ENCODE data around the gene HTRA3. TPM values are rescaled to one million over a fixed set of nuclear protein-coding genes. Genes with fewer than 3 reads are reported as not detected.
A peak's percentile ranks its signal among the peaks of the same experiment; 100 is the strongest.

The HTRA3 gene
- total RNA-seq, 1 experiment from 2014 or later: not detected

GRCh38 chr4:8265171-8265929 is 4.2 kb upstream of the HTRA3 start:
- H3K4me1 ChIP-seq (ENCODE audit: low read length): no peaks in the 10 kb centered on the region
- no peaks in the 10 kb centered on the region for H3K36me3 ChIP-seq (ENCODE audit: insufficient read depth, low read length)
- H3K9ac ChIP-seq (ENCODE audit: low read length): no peak overlapping the region
- no peak for DNase-seq
- H3K4me2 ChIP-seq (ENCODE audit: low read depth, low read length, poor library complexity, severe bottlenecking): no peak overlapping the region
- no peak overlapping the region for H2AFZ ChIP-seq (ENCODE audit: low read length)
- H3K27me3 ChIP-seq (ENCODE audit: low read length): no peaks in the 10 kb centered on the region
- no peaks in the 10 kb centered on the region for H3K9me2 ChIP-seq (replicated peaks; ENCODE audit: insufficient read depth, low read length)
- no peaks in the 10 kb centered on the region for H4K20me1 ChIP-seq (ENCODE audit: insufficient read depth, low read depth, low read length)
- no peaks in the 10 kb centered on the region for H3K79me2 ChIP-seq (ENCODE audit: low read length)
- H3K9me3 ChIP-seq (ENCODE audit: low read length): no peaks in the 10 kb centered on the region
- no peak overlapping the region for H3K27ac ChIP-seq (ENCODE audit: low read length)
- H3K4me3 ChIP-seq (ENCODE audit: low read length): no peak overlapping the region

GRCh38 chr4:8266088-8266487 is 3.5 kb upstream of the HTRA3 start:
- no peaks in the 10 kb centered on the region for H3K9me3 ChIP-seq (ENCODE audit: low read length)
- no peaks in the 10 kb centered on the region for H3K9me2 ChIP-seq (replicated peaks; ENCODE audit: insufficient read depth, low read length)
- no peaks in the 10 kb centered on the region for H4K20me1 ChIP-seq (ENCODE audit: insufficient read depth, low read depth, low read length)
- no peak for DNase-seq
- H3K36me3 ChIP-seq (ENCODE audit: insufficient read depth, low read length): no peaks in the 10 kb centered on the region
- no peaks in the 10 kb centered on the region for H3K27me3 ChIP-seq (ENCODE audit: low read length)
- H3K27ac ChIP-seq (ENCODE audit: low read length): no peak overlapping the region
- no peaks in the 10 kb centered on the region for H3K79me2 ChIP-seq (ENCODE audit: low read length)
- no peak overlapping the region for H3K4me2 ChIP-seq (ENCODE audit: low read depth, low read length, poor library complexity, severe bottlenecking)
- H3K4me3 ChIP-seq (ENCODE audit: low read length): no peak overlapping the region
- H3K4me1 ChIP-seq (ENCODE audit: low read length): no peaks in the 10 kb centered on the region
- H3K9ac ChIP-seq (ENCODE audit: low read length): no peak overlapping the region
- H2AFZ ChIP-seq (ENCODE audit: low read length): no peak overlapping the region

- Histone ChIP-seq H3K4me1 (ENCODE audit: low read length) (no peaks in the 10 kb centered on the region), H3K4me2 (ENCODE audit: low read depth, low read length, poor library complexity, severe bottlenecking) (no peak overlapping the region), H3K79me2 (ENCODE audit: low read length) (no peaks in the 10 kb centered on the region), H4K20me1 (ENCODE audit: insufficient read depth, low read depth, low read length) (no peaks in the 10 kb centered on the region), H3K36me3 (ENCODE audit: insufficient read depth, low read length) (no peaks in the 10 kb centered on the region), H3K9me3 (ENCODE audit: low read length) (no peaks in the 10 kb centered on the region), H3K9me2 (replicated peaks; ENCODE audit: insufficient read depth, low read length) (no peaks in the 10 kb centered on the region), H3K4me3 (ENCODE audit: low read length) (no peak overlapping the region), H3K27ac (ENCODE audit: low read length) (no peak overlapping the region), H3K27me3 (ENCODE audit: low read length) (no peaks in the 10 kb centered on the region), H2AFZ (ENCODE audit: low read length) (no peak overlapping the region), H3K9ac (ENCODE audit: low read length) (no peak overlapping the region)
- DNase-seq: no peak
Observed at GRCh38 chr4:8266508-8266907, 3.0 kb upstream of the HTRA3 start.

- Histone ChIP-seq H3K36me3 (ENCODE audit: insufficient read depth, low read length) (no peaks in the 10 kb centered on the region), H3K4me1 (ENCODE audit: low read length) (no peaks in the 10 kb centered on the region), H2AFZ (ENCODE audit: low read length) (no peak overlapping the region), H3K4me2 (ENCODE audit: low read depth, low read length, poor library complexity, severe bottlenecking) (no peak overlapping the region), H3K27ac (ENCODE audit: low read length) (no peak overlapping the region), H3K9ac (ENCODE audit: low read length) (no peak overlapping the region), H3K4me3 (ENCODE audit: low read length) (no peak overlapping the region), H3K79me2 (ENCODE audit: low read length) (no peaks in the 10 kb centered on the region), H3K27me3 (ENCODE audit: low read length) (no peaks in the 10 kb centered on the region), H3K9me2 (replicated peaks; ENCODE audit: insufficient read depth, low read length) (no peaks in the 10 kb centered on the region), H4K20me1 (ENCODE audit: insufficient read depth, low read depth, low read length) (no peaks in the 10 kb centered on the region), H3K9me3 (ENCODE audit: low read length) (no peaks in the 10 kb centered on the region)
- DNase-seq: peak; percentile 71
Observed at GRCh38 chr4:8267077-8267476, 2.5 kb upstream of the HTRA3 start.

- Histone ChIP-seq H3K4me2 (ENCODE audit: low read depth, low read length, poor library complexity, severe bottlenecking) (no peak overlapping the region), H3K27ac (ENCODE audit: low read length) (no peak overlapping the region), H2AFZ (ENCODE audit: low read length) (no peak overlapping the region), H3K79me2 (ENCODE audit: low read length) (no peaks in the 10 kb centered on the region), H3K4me3 (ENCODE audit: low read length) (no peak overlapping the region), H3K36me3 (ENCODE audit: insufficient read depth, low read length) (no peaks in the 10 kb centered on the region), H4K20me1 (ENCODE audit: insufficient read depth, low read depth, low read length) (no peaks in the 10 kb centered on the region), H3K9me2 (replicated peaks; ENCODE audit: insufficient read depth, low read length) (no peaks in the 10 kb centered on the region), H3K4me1 (ENCODE audit: low read length) (no peaks in the 10 kb centered on the region), H3K9me3 (ENCODE audit: low read length) (no peaks in the 10 kb centered on the region), H3K27me3 (ENCODE audit: low read length) (no peaks in the 10 kb centered on the region), H3K9ac (ENCODE audit: low read length) (no peak overlapping the region)
- no peak for DNase-seq
Observed at GRCh38 chr4:8268211-8268610, 1.3 kb upstream of the HTRA3 start.

- H3K9me3 ChIP-seq (ENCODE audit: low read length): no peaks in the 10 kb centered on the region
- H3K4me2 ChIP-seq (ENCODE audit: low read depth, low read length, poor library complexity, severe bottlenecking): no peak overlapping the region
- no peaks in the 10 kb centered on the region for H3K9me2 ChIP-seq (replicated peaks; ENCODE audit: insufficient read depth, low read length)
- no peaks in the 10 kb centered on the region for H3K79me2 ChIP-seq (ENCODE audit: low read length)
- no peak for DNase-seq
- H2AFZ ChIP-seq (ENCODE audit: low read length): no peak overlapping the region
- no peaks in the 10 kb centered on the region for H3K27me3 ChIP-seq (ENCODE audit: low read length)
- no peak overlapping the region for H3K27ac ChIP-seq (ENCODE audit: low read length)
- H3K36me3 ChIP-seq (ENCODE audit: insufficient read depth, low read length): no peaks in the 10 kb centered on the region
- H3K4me3 ChIP-seq (ENCODE audit: low read length): no peak overlapping the region
- no peaks in the 10 kb centered on the region for H3K4me1 ChIP-seq (ENCODE audit: low read length)
- no peaks in the 10 kb centered on the region for H4K20me1 ChIP-seq (ENCODE audit: insufficient read depth, low read depth, low read length)
- H3K9ac ChIP-seq (ENCODE audit: low read length): no peak overlapping the region
Observed at GRCh38 chr4:8268901-8269534, 536 bp upstream of the HTRA3 start.

GRCh38 chr4:8270418-8270771 is 841 bp downstream of the HTRA3 start:
- H3K4me1 ChIP-seq (ENCODE audit: low read length): no peaks in the 10 kb centered on the region
- no peak overlapping the region for H3K27ac ChIP-seq (ENCODE audit: low read length)
- H3K4me2 ChIP-seq (ENCODE audit: low read depth, low read length, poor library complexity, severe bottlenecking): no peak overlapping the region
- no peaks in the 10 kb centered on the region for H3K9me2 ChIP-seq (replicated peaks; ENCODE audit: insufficient read depth, low read length)
- no peaks in the 10 kb centered on the region for H4K20me1 ChIP-seq (ENCODE audit: insufficient read depth, low read depth, low read length)
- no peaks in the 10 kb centered on the region for H3K27me3 ChIP-seq (ENCODE audit: low read length)
- H3K36me3 ChIP-seq (ENCODE audit: insufficient read depth, low read length): no peaks in the 10 kb centered on the region
- DNase-seq: no peak
- no peak overlapping the region for H3K9ac ChIP-seq (ENCODE audit: low read length)
- H3K4me3 ChIP-seq (ENCODE audit: low read length): no peak overlapping the region
- no peak overlapping the region for H2AFZ ChIP-seq (ENCODE audit: low read length)
- H3K79me2 ChIP-seq (ENCODE audit: low read length): no peaks in the 10 kb centered on the region
- no peaks in the 10 kb centered on the region for H3K9me3 ChIP-seq (ENCODE audit: low read length)

- Histone ChIP-seq H3K79me2 (ENCODE audit: low read length) (no peaks in the 10 kb centered on the region), H3K4me3 (ENCODE audit: low read length) (no peak overlapping the region), H3K27me3 (ENCODE audit: low read length) (no peaks in the 10 kb centered on the region), H3K4me1 (ENCODE audit: low read length) (no peaks in the 10 kb centered on the region), H3K9me3 (ENCODE audit: low read length) (no peaks in the 10 kb centered on the region), H3K27ac (ENCODE audit: low read length) (no peak overlapping the region), H2AFZ (ENCODE audit: low read length) (no peak overlapping the region), H3K4me2 (ENCODE audit: low read depth, low read length, poor library complexity, severe bottlenecking) (no peak overlapping the region), H3K9me2 (replicated peaks; ENCODE audit: insufficient read depth, low read length) (no peaks in the 10 kb centered on the region), H3K9ac (ENCODE audit: low read length) (no peak overlapping the region), H4K20me1 (ENCODE audit: insufficient read depth, low read depth, low read length) (no peaks in the 10 kb centered on the region), H3K36me3 (ENCODE audit: insufficient read depth, low read length) (no peaks in the 10 kb centered on the region)
- no peak for DNase-seq
Observed at GRCh38 chr4:8270912-8271815, 1.6 kb downstream of the HTRA3 start.
